HepG2 (cell line): Measurements from ENCODE around the gene ZNF845. TPM values are rescaled to one million over a fixed set of nuclear protein-coding genes. Genes with fewer than 3 reads are reported as not detected.

Experiments
- ATAC-seq: fragments of 200-7000 bp; cut with Tn5 transposase; 3 replicates; pipeline ENCODE4 v1.9.1; 2020; ENCODE audit warnings: mild to moderate bottlenecking, moderate library complexity
- BruUV-seq: library from RNA; stranded (reverse); fragments of 400-500 nt; replicated peaks from 2 replicates; lab custom pipeline; 2021; lab: Mats Ljungman, UMichigan
- CTCF ChIA-PET: fragments of 300-600 bp; formaldehyde crosslinking; extraction: SDS; loops from one replicate; lab custom pipeline; 2021; ENCODE audit warnings: low total read pairs, inconsistent platforms, low intra/inter-chr PET ratio; lab: Yijun Ruan, JAX
- POLR2A ChIA-PET: fragments of 350-600 bp; sonication (Branson Sonifier 250); formaldehyde crosslinking; loops from one replicate; lab custom pipeline; 2020; ENCODE audit warnings: antibody characterized with exemption, inconsistent platforms; lab: Yijun Ruan, JAX
- DNase-seq: peaks from one replicate; pipeline ENCODE4 v3.0.0-alpha.2; 2015; ENCODE audit warnings: low spot score
- FAIRE-seq: peaks from 3 replicates; lab custom pipeline; 2011; peaks lifted over from hg19 to GRCh38; lab: Jason Lieb, UNC
- H2AFZ ChIP-seq: one replicate; pipeline ENCODE4 v1.6.1; 2011; ENCODE audit warnings: low read length, inconsistent platforms
- H3K27ac ChIP-seq: fragments of 300-600 bp; 3 replicates; pipeline ENCODE4 v1.8.0; 2011; ENCODE audit warnings: mixed run types, mild to moderate bottlenecking, mixed read lengths, low read length, inconsistent platforms; ENCODE audit not compliant: insufficient read depth; ENCODE audit errors: extremely low read length
- H3K27me3 ChIP-seq, 2 experiments: fragments of 200-600 bp in 1 of 2; 2 replicates in 1 of 2; 3 replicates in 1 of 2; pipeline versions ENCODE4 v1.6.0 to v1.8.0; 2011; ENCODE audit warnings: low read length in 2 of 2, mild to moderate bottlenecking in 2 of 2, moderate library complexity in 2 of 2, inconsistent platforms in 1 of 2; ENCODE audit not compliant: insufficient read depth in 2 of 2, control insufficient read depth in 1 of 2
- H3K36me3 ChIP-seq, 2 experiments: fragments of 200-600 bp in 1 of 2; replicated peaks in 1 of 2; 2 replicates in 1 of 2; 3 replicates in 1 of 2; pipeline versions ENCODE4 v1.5.1 to v1.8.0; 2011; ENCODE audit warnings: low read length in 2 of 2, inconsistent platforms in 1 of 2; ENCODE audit not compliant: insufficient read depth in 2 of 2, control insufficient read depth in 1 of 2
- H3K4me1 ChIP-seq: 2 replicates; pipeline ENCODE4 v1.5.1; 2012; ENCODE audit warnings: low read length, inconsistent platforms; ENCODE audit not compliant: insufficient read depth
- H3K4me2 ChIP-seq: 2 replicates; pipeline ENCODE4 v1.6.0; 2011; ENCODE audit warnings: low read depth, low read length, inconsistent platforms
- H3K4me3 ChIP-seq, 3 experiments: fragments of 200-600 bp in 1 of 3; sonication (generic), shearing (Covaris generic) in 1 of 3; replicated peaks in 1 of 3; 2 replicates each; pipeline ENCODE4 v1.5.1; 2011 to 2016; ENCODE audit warnings: low read length in 3 of 3, inconsistent platforms in 2 of 3, low read depth in 2 of 3, mild to moderate bottlenecking in 2 of 3, control low read depth in 1 of 3, mixed read lengths in 1 of 3; ENCODE audit not compliant: insufficient read depth in 1 of 3
- H3K79me2 ChIP-seq: one replicate; pipeline ENCODE4 v1.6.1; 2011; ENCODE audit warnings: low read length, inconsistent platforms; ENCODE audit not compliant: insufficient read depth
- H3K9ac ChIP-seq: 2 replicates; pipeline ENCODE4 v1.6.0; 2011; ENCODE audit warnings: mild to moderate bottlenecking, low read depth, low read length, inconsistent platforms; ENCODE audit not compliant: insufficient read depth
- H3K9me3 ChIP-seq: 2 replicates; pipeline ENCODE4 v1.5.1; 2012; ENCODE audit warnings: mild to moderate bottlenecking, low read length
- H4K20me1 ChIP-seq: 2 replicates; pipeline ENCODE4 v1.6.0; 2011; ENCODE audit warnings: inconsistent platforms, mild to moderate bottlenecking, low read length, moderate library complexity; ENCODE audit not compliant: insufficient read depth
- EHMT2 ChIP-seq: fragments of 200-600 bp; sonication (generic); IDR thresholded peaks from 2 replicates; pipeline ENCODE4 v1.7.0; 2017; ENCODE audit warnings: antibody characterized with exemption, low read depth, low read length, borderline replicate concordance
- FLYWCH1 ChIP-seq: sonication (generic); formaldehyde crosslinking; IDR thresholded peaks from 2 replicates; pipeline ENCODE4 v1.8.1; 2023; ENCODE audit warnings: mild to moderate bottlenecking, missing genetic modification reagents
- FOXC1 ChIP-seq: sonication (generic); formaldehyde crosslinking; IDR thresholded peaks from 2 replicates; pipeline ENCODE4 v1.8.0; 2022; ENCODE audit warnings: mild to moderate bottlenecking, missing genetic modification reagents, borderline replicate concordance
- GABPA ChIP-seq, 2 experiments: IDR thresholded peaks; 2 replicates each; pipeline ENCODE4 v1.6.1; 2011 to 2016; ENCODE audit warnings: low read depth in 2 of 2, low read length in 1 of 2, missing biosample characterization in 1 of 2, missing genetic modification characterization in 1 of 2
- HDAC1 ChIP-seq: sonication (generic); formaldehyde crosslinking; IDR thresholded peaks from 2 replicates; pipeline ENCODE4 v1.5.1; 2020; ENCODE audit warnings: mild to moderate bottlenecking, missing genetic modification reagents
- MATR3 ChIP-seq: sonication (generic); formaldehyde crosslinking; IDR thresholded peaks from 2 replicates; pipeline ENCODE4 v1.4.0; 2020; ENCODE audit warnings: missing genetic modification reagents
- POLR2A ChIP-seq, 2 experiments: IDR thresholded peaks; 2 replicates each; pipeline ENCODE4 v1.6.1; 2011; ENCODE audit warnings: low read depth in 2 of 2, low read length in 2 of 2, mild to moderate bottlenecking in 1 of 2, moderate library complexity in 1 of 2; ENCODE audit not compliant: insufficient read depth in 1 of 2
- POLR2G ChIP-seq: fragments of 200-400 bp; formaldehyde crosslinking; IDR thresholded peaks from 2 replicates; pipeline ENCODE4 v1.6.1; 2018; ENCODE audit warnings: mild to moderate bottlenecking, low read depth, low read length, moderate library complexity
- RBFOX2 ChIP-seq: fragments of 200-400 bp; formaldehyde crosslinking; IDR thresholded peaks from 2 replicates; pipeline ENCODE4 v1.6.1; 2017; ENCODE audit warnings: low read depth, mild to moderate bottlenecking, low read length
- RELA ChIP-seq: sonication (generic); formaldehyde crosslinking; IDR thresholded peaks from 2 replicates; pipeline ENCODE4 v1.4.0; 2020; ENCODE audit warnings: missing genetic modification reagents
- STAG1 ChIP-seq: sonication (generic); formaldehyde crosslinking; IDR thresholded peaks from 2 replicates; pipeline ENCODE4 v1.4.0; 2020; ENCODE audit warnings: missing genetic modification reagents
- TAF1 ChIP-seq: sonication (generic); formaldehyde crosslinking; IDR thresholded peaks from 2 replicates; pipeline ENCODE4 v1.4.0; 2020; ENCODE audit warnings: missing genetic modification reagents
- ZFX ChIP-seq: sonication (generic); formaldehyde crosslinking; IDR thresholded peaks from 2 replicates; pipeline ENCODE4 v1.4.0; 2020; ENCODE audit warnings: mild to moderate bottlenecking, low read depth, missing genetic modification reagents, moderate library complexity
- ZNF234 ChIP-seq: sonication (generic); formaldehyde crosslinking; conservative IDR thresholded peaks from 2 replicates; pipeline ENCODE4 v1.5.1; 2020; ENCODE audit warnings: mild to moderate bottlenecking, missing genetic modification reagents
- ZNF253 ChIP-seq: sonication (generic); formaldehyde crosslinking; IDR thresholded peaks from 2 replicates; pipeline ENCODE4 v1.8.0; 2022; ENCODE audit warnings: mild to moderate bottlenecking, missing genetic modification reagents, borderline replicate concordance
- ZNF317 ChIP-seq: sonication (generic); formaldehyde crosslinking; IDR thresholded peaks from 2 replicates; pipeline ENCODE4 v1.5.0; 2020; ENCODE audit warnings: mild to moderate bottlenecking, missing genetic modification reagents
- ZNF878 ChIP-seq: sonication (generic); formaldehyde crosslinking; IDR thresholded peaks from 2 replicates; pipeline ENCODE4 v1.8.1; 2023; ENCODE audit warnings: mild to moderate bottlenecking, missing genetic modification reagents, moderate library complexity
- WGBS: methylation state at CpG from one replicate; pipeline ENCODE4 v1.1.6; 2017; ENCODE audit warnings: low lambda C conversion rate; 5-methylcytosine and 5-hydroxymethylcytosine counted together
- in situ Hi-C: cut with HindIII; loops from 2 replicates; pipeline ENCODE4 v1.10.0; 2017; ENCODE audit warnings: low pct_unique_long_range_greater_than_20kb; ENCODE audit not compliant: extremely low pct_ligation_motif_present
- intact Hi-C: fragments of 100-400 bp; cut with micrococcal nuclease; formaldehyde crosslinking; loops from one replicate; pipeline ENCODE4 v1.10.0; 2022; ENCODE audit not compliant: unreplicated experiment
- polyA plus RNA-seq, 8 experiments: library from polyadenylated mRNA; depleted of rRNA in 3 of 8; stranded (reverse) in 7 of 8; unstranded in 1 of 8; fragments of >200 nt; fragmentation: Illumina TruSeq in 4 of 8; extraction: Trizol in 4 of 8; gene quantifications; 2 replicates each; pipeline versions ENCODE4 v1.2.1 to v1.2.3, GENCODE V29; 2011 to 2016; ENCODE audit warnings: low read depth in 4 of 8, missing spikeins in 1 of 8, mixed read lengths in 1 of 8; ENCODE audit not compliant: insufficient read depth in 1 of 8
- total RNA-seq, 5 experiments: library from RNA; depleted of rRNA; stranded (reverse); fragments of >200 nt; fragmentation: Illumina TruSeq; extraction: Trizol; gene quantifications; 2 replicates each; pipeline ENCODE4 v1.2.3, GENCODE V29; 2016; ENCODE audit warnings: low read depth in 1 of 5
- TF ChIP-seq, protein P1 (sequence below): IDR thresholded peaks from 2 replicates; pipeline ENCODE4 v1.6.1; 2016; ENCODE audit warnings: missing genetic modification reagents, missing compliant biosample characterization
- TF ChIP-seq, protein P2 (sequence below): sonication (generic); formaldehyde crosslinking; IDR thresholded peaks from 2 replicates; pipeline ENCODE4 v1.8.0; 2022; ENCODE audit warnings: mild to moderate bottlenecking, missing genetic modification reagents, moderate library complexity
- TF ChIP-seq, protein P3 (sequence below): fragments of 450-650 bp; IDR thresholded peaks from 2 replicates; pipeline ENCODE4 v1.6.1; 2017
- TF ChIP-seq, protein P4 (sequence below): sonication (generic); formaldehyde crosslinking; IDR thresholded peaks from 2 replicates; pipeline ENCODE4 v1.8.0; 2022; ENCODE audit warnings: mild to moderate bottlenecking, missing genetic modification reagents; ENCODE audit not compliant: insufficient replicate concordance

Gene ZNF845
- total and polyA plus RNA-seq, 2 of the 13 experiments (the other 11 are each of a cell fraction or from before 2014, with no cell fraction given): 1.7 to 9.6 TPM

DNA sequence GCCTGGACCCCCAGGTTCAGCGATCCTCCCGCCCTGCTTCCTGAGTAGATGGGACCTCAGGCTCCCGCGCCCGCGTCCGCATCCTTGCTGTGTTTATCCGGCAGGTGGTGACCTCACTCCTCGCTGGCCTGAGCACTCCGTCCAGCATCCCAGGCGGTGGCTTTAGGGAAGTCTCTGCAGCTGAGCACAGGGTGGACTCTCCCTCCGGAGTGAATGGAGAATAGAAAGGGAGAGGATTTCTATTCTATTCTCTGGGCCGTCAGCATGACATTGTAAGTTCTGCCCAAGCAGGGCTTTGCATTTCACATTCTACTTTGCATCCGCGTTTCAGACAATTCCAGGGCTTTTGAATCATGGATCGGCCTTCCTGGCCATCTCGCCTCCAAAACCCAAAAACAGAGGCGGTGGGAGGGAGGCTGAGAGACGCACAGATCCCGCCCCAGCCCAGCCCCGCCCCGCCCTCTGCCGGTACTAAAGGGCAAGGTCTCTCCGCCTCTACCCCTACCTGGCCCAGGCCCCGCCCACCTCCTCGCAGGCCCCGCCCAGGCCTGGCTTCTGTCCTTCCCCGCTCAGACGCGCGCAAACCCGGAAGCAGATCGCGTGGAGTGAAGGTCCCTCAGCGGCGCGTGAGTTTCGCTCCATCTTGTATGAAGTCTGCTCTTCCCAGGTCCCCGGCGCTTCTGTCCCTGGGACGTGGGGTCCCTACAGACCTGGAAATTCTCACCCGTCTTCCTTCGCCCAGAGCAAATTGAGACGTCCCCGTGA is 31.8 kb downstream of the ZNF845 start, which contains the start of gene ZNF525:
Gene ZNF525, plus strand, starts transcription at position 572 of the 765 bp plus-strand sequence. CDS start 6,577 bp downstream, outside the sequence.
- FAIRE-seq: no peak
- no TSS peak for BruUV-seq
- Histone ChIP-seq H3K4me2 (peak within 1 kb of the TSS; percentile 71), H3K4me1 (no peaks in the 10 kb centered on the region), H3K36me3 (no peaks in the 10 kb centered on the region), H3K9ac (peak within 1 kb of the TSS; percentile 67), H3K9me3 (no peaks in the 10 kb centered on the region), H3K79me2 (no peaks in the 10 kb centered on the region), H3K4me3 (peak within 1 kb of the TSS; percentile 41 to 63 (median 57); a peak in 5 of 6 replicates), H2AFZ (no peak within 1 kb of the TSS), H4K20me1 (no peaks in the 10 kb centered on the region), H3K27me3 (no peaks in the 10 kb centered on the region), H3K27ac (peak within 1 kb of the TSS; percentile 38)
- ATAC-seq: peak; percentile 98
- CTCF ChIA-PET: no interaction called here
- 29% methylated on average over 32 of the region's 45 CpGs for WGBS
- in situ Hi-C loops: loop anchor here (5.0 kb wide), 1 partner anchor 673 kb away; no protein-coding TSS in a partner anchor
- POLR2A ChIA-PET: no interaction called here
- intact Hi-C loops: no loop called here
- DNase-seq: peak; percentile 71
- no peak for TF ChIP-seq MATR3 (CRISPR knock-in tag)
- TF ChIP-seq ZNF317 (CRISPR knock-in tag): no peak
- peak; percentile 61 to 78 for TF ChIP-seq POLR2A (IDR thresholded peaks at IDR 0.05; ENCODE audit: insufficient read depth in 1 of 2, low read depth in 2 of 2, low read length in 2 of 2)
- TF ChIP-seq ZNF253 (CRISPR knock-in tag): no peak
- TF ChIP-seq ZNF234 (CRISPR knock-in tag): no peak
- 0 out of 2 replicates have a peak, but pooled peaks have one; percentile 6 for TF ChIP-seq STAG1 (CRISPR knock-in tag)
- TF ChIP-seq FLYWCH1 (CRISPR knock-in tag): no peak
- peak; percentile 17; the same call in 1 of the 2 replicates for TF ChIP-seq ZFX (CRISPR knock-in tag)
- TF ChIP-seq, protein P1, sequence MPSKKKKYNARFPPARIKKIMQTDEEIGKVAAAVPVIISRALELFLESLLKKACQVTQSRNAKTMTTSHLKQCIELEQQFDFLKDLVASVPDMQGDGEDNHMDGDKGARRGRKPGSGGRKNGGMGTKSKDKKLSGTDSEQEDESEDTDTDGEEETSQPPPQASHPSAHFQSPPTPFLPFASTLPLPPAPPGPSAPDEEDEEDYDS (CRISPR knock-in tag): peak; percentile 57
- no peak for TF ChIP-seq FOXC1 (CRISPR knock-in tag)
- TF ChIP-seq, protein P2, sequence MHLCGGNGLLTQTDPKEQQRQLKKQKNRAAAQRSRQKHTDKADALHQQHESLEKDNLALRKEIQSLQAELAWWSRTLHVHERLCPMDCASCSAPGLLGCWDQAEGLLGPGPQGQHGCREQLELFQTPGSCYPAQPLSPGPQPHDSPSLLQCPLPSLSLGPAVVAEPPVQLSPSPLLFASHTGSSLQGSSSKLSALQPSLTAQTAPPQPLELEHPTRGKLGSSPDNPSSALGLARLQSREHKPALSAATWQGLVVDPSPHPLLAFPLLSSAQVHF (CRISPR knock-in tag): no peak
- no peak for TF ChIP-seq EHMT2
- TF ChIP-seq RBFOX2: peak; percentile 51; the same call in 1 of the 2 replicates
- no peak for TF ChIP-seq RELA (CRISPR knock-in tag)
- TF ChIP-seq ZNF878: no peak
- TF ChIP-seq, protein P3, sequence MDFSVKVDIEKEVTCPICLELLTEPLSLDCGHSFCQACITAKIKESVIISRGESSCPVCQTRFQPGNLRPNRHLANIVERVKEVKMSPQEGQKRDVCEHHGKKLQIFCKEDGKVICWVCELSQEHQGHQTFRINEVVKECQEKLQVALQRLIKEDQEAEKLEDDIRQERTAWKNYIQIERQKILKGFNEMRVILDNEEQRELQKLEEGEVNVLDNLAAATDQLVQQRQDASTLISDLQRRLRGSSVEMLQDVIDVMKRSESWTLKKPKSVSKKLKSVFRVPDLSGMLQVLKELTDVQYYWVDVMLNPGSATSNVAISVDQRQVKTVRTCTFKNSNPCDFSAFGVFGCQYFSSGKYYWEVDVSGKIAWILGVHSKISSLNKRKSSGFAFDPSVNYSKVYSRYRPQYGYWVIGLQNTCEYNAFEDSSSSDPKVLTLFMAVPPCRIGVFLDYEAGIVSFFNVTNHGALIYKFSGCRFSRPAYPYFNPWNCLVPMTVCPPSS: no peak
- TF ChIP-seq HDAC1: peak; percentile 24; the same call in 1 of the 2 replicates
- TF ChIP-seq TAF1: peak; percentile 26; the same call in 1 of the 2 replicates
- TF ChIP-seq POLR2G: peak; percentile 71; the same call in 1 of the 2 replicates
- TF ChIP-seq, protein P4, sequence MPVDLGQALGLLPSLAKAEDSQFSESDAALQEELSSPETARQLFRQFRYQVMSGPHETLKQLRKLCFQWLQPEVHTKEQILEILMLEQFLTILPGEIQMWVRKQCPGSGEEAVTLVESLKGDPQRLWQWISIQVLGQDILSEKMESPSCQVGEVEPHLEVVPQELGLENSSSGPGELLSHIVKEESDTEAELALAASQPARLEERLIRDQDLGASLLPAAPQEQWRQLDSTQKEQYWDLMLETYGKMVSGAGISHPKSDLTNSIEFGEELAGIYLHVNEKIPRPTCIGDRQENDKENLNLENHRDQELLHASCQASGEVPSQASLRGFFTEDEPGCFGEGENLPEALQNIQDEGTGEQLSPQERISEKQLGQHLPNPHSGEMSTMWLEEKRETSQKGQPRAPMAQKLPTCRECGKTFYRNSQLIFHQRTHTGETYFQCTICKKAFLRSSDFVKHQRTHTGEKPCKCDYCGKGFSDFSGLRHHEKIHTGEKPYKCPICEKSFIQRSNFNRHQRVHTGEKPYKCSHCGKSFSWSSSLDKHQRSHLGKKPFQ (CRISPR knock-in tag): no peak
- TF ChIP-seq GABPA (IDR thresholded peaks at IDR 0.05; ENCODE audit: low read depth, low read length): no peak
- peak; percentile 45; the same call in 1 of the 2 replicates for TF ChIP-seq GABPA (CRISPR knock-in tag; IDR thresholded peaks at IDR 0.05; ENCODE audit: low read depth)
